H1 (cell line): ENCODE measurements around the gene NPIPA2. TPM values are rescaled to one million over a fixed set of nuclear protein-coding genes. Genes with fewer than 3 reads are reported as not detected.
"Not testable (repeated sequence)": the region's sequence is repeated elsewhere in the genome, so short reads cannot be mapped to it uniquely, and the experiment has no call there.

Experiments
- CTCF ChIA-PET: fragments of 300-600 bp; sonication (Branson Sonifier 250); formaldehyde crosslinking; loops from one replicate; lab custom pipeline; 2021; ENCODE audit not compliant: partially characterized antibody; lab: Charles Lee
- POLR2A ChIA-PET: fragments of 300-600 bp; sonication (Branson Sonifier 250); formaldehyde crosslinking; loops from one replicate; lab custom pipeline; 2021; ENCODE audit warnings: inconsistent platforms; ENCODE audit not compliant: partially characterized antibody; lab: Charles Lee
- DNase-seq, 2 experiments: peaks; one replicate each; pipeline versions ENCODE4 v3.0.0 to v3.0.0-alpha.2; 2010 to 2022; ENCODE audit warnings: low spot score in 2 of 2, low read depth in 1 of 2, mixed read lengths in 1 of 2
- FAIRE-seq: peaks from 2 replicates; lab custom pipeline; 2011; peaks lifted over from hg19 to GRCh38; lab: Jason Lieb, UNC
- H2AFZ ChIP-seq: 2 replicates; pipeline ENCODE4 v1.8.1; 2012; ENCODE audit warnings: low read length, inconsistent platforms
- H2AK5ac ChIP-seq: 2 replicates; pipeline ENCODE4 v1.6.1; 2013; ENCODE audit warnings: low read depth, low read length
- H2BK120ac ChIP-seq: replicated peaks from 2 replicates; pipeline ENCODE3; 2013; ENCODE audit warnings: low read depth, low read length, inconsistent platforms
- H2BK12ac ChIP-seq: 2 replicates; pipeline ENCODE4 v1.6.1; 2013; ENCODE audit warnings: low read depth, low read length
- H2BK15ac ChIP-seq: 2 replicates; pipeline ENCODE4 v1.6.1; 2013; ENCODE audit warnings: low read length
- H2BK20ac ChIP-seq: 2 replicates; pipeline ENCODE4 v1.6.1; 2013; ENCODE audit warnings: low read length
- H2BK5ac ChIP-seq: 2 replicates; pipeline ENCODE4 v1.6.1; 2013; ENCODE audit warnings: low read depth, low read length
- H3K14ac ChIP-seq: 2 replicates; pipeline ENCODE4 v1.6.1; 2013; ENCODE audit warnings: inconsistent platforms; ENCODE audit not compliant: insufficient read length
- H3K18ac ChIP-seq: 2 replicates; pipeline ENCODE4 v1.6.1; 2013; ENCODE audit warnings: low read length; ENCODE audit errors: extremely low read depth
- H3K23ac ChIP-seq: 2 replicates; pipeline ENCODE4 v1.6.1; 2013; ENCODE audit warnings: inconsistent platforms; ENCODE audit not compliant: insufficient read length
- H3K23me2 ChIP-seq: 2 replicates; pipeline ENCODE4 v1.6.1; 2013; ENCODE audit warnings: low read depth, low read length
- H3K27ac ChIP-seq: 2 replicates; pipeline ENCODE4 v1.6.1; 2011; ENCODE audit warnings: low read depth, low read length, inconsistent platforms
- H3K27me3 ChIP-seq, 4 experiments: replicated peaks in 1 of 4; 1 replicate in 1 of 4; 2 replicates in 3 of 4; pipeline versions ENCODE4 v1.6.1 to v1.8.1; 2011 to 2013; ENCODE audit warnings: low read length in 3 of 4, mild to moderate bottlenecking in 3 of 4, inconsistent platforms in 2 of 4, mixed read lengths in 2 of 4, moderate library complexity in 1 of 4; ENCODE audit not compliant: control insufficient read depth in 3 of 4, insufficient read depth in 3 of 4; ENCODE audit errors: extremely low read depth in 1 of 4
- H3K36me3 ChIP-seq, 4 experiments: 2 replicates each; pipeline versions ENCODE4 v1.6.1 to v1.8.1; 2011 to 2013; ENCODE audit warnings: mild to moderate bottlenecking in 4 of 4, low read length in 3 of 4, moderate library complexity in 2 of 4, control low read depth in 1 of 4, inconsistent platforms in 1 of 4; ENCODE audit not compliant: insufficient read depth in 4 of 4, control insufficient read depth in 2 of 4
- H3K4ac ChIP-seq: replicated peaks from 2 replicates; pipeline ENCODE3; 2013; ENCODE audit warnings: low read length, low read depth, mixed read lengths, inconsistent platforms; ENCODE audit not compliant: insufficient read length
- H3K4me1 ChIP-seq, 4 experiments: replicated peaks in 1 of 4; 1 replicate in 1 of 4; 2 replicates in 3 of 4; pipeline versions ENCODE4 v1.6.1 to v1.8.1; 2011 to 2013; ENCODE audit warnings: low read length in 3 of 4, inconsistent platforms in 2 of 4, mixed read lengths in 1 of 4; ENCODE audit not compliant: insufficient read depth in 4 of 4, control insufficient read depth in 3 of 4
- H3K4me2 ChIP-seq, 2 experiments: 2 replicates each; pipeline versions ENCODE4 v1.6.1 to v1.8.1; 2011 to 2013; ENCODE audit warnings: low read depth in 2 of 2, low read length in 2 of 2, control low read depth in 1 of 2, inconsistent platforms in 1 of 2, mild to moderate bottlenecking in 1 of 2; ENCODE audit not compliant: insufficient read depth in 1 of 2
- H3K4me3 ChIP-seq, 4 experiments: fragments of 200-600, 300-600 bp in 1 of 4; sonication (generic), shearing (Covaris generic), sonication (Bioruptor Twin) in 1 of 4; 2 replicates each; pipeline versions ENCODE4 v1.5.1 to v1.8.1; 2011 to 2016; ENCODE audit warnings: low read length in 4 of 4, low read depth in 3 of 4, control low read depth in 2 of 4, inconsistent platforms in 2 of 4, mild to moderate bottlenecking in 2 of 4, mixed read lengths in 1 of 4, moderate library complexity in 1 of 4; ENCODE audit not compliant: insufficient read depth in 2 of 4; ENCODE audit errors: extremely low read depth in 1 of 4
- H3K56ac ChIP-seq: replicated peaks from 2 replicates; pipeline ENCODE3; 2013; ENCODE audit warnings: low read depth, mild to moderate bottlenecking, mixed read lengths, low read length, inconsistent platforms; ENCODE audit not compliant: insufficient read length
- H3K79me1 ChIP-seq: 2 replicates; pipeline ENCODE4 v1.6.1; 2013; ENCODE audit warnings: low read depth, low read length, control low read depth
- H3K79me2 ChIP-seq, 2 experiments: 2 replicates each; pipeline versions ENCODE4 v1.6.1 to v1.8.1; 2012 to 2013; ENCODE audit warnings: low read length in 2 of 2, mild to moderate bottlenecking in 2 of 2, inconsistent platforms in 1 of 2; ENCODE audit not compliant: insufficient read depth in 2 of 2, control insufficient read depth in 1 of 2
- H3K9ac ChIP-seq, 4 experiments: replicated peaks in 1 of 4; 1 replicate in 1 of 4; 2 replicates in 3 of 4; pipeline versions ENCODE4 v1.6.1 to v1.8.1; 2011 to 2013; ENCODE audit warnings: low read depth in 3 of 4, low read length in 3 of 4, control low read depth in 2 of 4, mild to moderate bottlenecking in 2 of 4, moderate library complexity in 2 of 4, inconsistent platforms in 1 of 4; ENCODE audit errors: extremely low read depth in 1 of 4
- H3K9me3 ChIP-seq, 2 experiments: 2 replicates each; pipeline versions ENCODE4 v1.6.1 to v1.8.1; 2012 to 2013; ENCODE audit warnings: mild to moderate bottlenecking in 2 of 2, moderate library complexity in 2 of 2, control low read depth in 1 of 2, inconsistent platforms in 1 of 2, low read depth in 1 of 2, low read length in 1 of 2, mixed read lengths in 1 of 2; ENCODE audit not compliant: insufficient read depth in 2 of 2
- H4K20me1 ChIP-seq, 2 experiments: replicated peaks in 1 of 2; 2 replicates each; pipeline versions ENCODE3 to v1.8.1; 2011 to 2013; ENCODE audit warnings: inconsistent platforms in 2 of 2, low read length in 2 of 2, mild to moderate bottlenecking in 1 of 2; ENCODE audit not compliant: insufficient read depth in 2 of 2, control insufficient read depth in 1 of 2
- H4K5ac ChIP-seq: 2 replicates; pipeline ENCODE4 v1.6.1; 2013; ENCODE audit warnings: low read length, low read depth, mixed read lengths, inconsistent platforms; ENCODE audit not compliant: insufficient read length
- H4K8ac ChIP-seq: 2 replicates; pipeline ENCODE4 v1.8.0; 2013; ENCODE audit warnings: mild to moderate bottlenecking, moderate library complexity, low read length, inconsistent platforms; ENCODE audit not compliant: insufficient read depth; ENCODE audit errors: extremely low read depth
- H4K91ac ChIP-seq: replicated peaks from 2 replicates; pipeline ENCODE3; 2013; ENCODE audit warnings: low read length, mixed read lengths, inconsistent platforms; ENCODE audit not compliant: insufficient read length
- WGBS, 2 experiments: shearing (Covaris generic) in 1 of 2; methylation state at CpG; one replicate each; pipeline versions ENCODE4 v1.1.6 to v1.1.7; 2013 to 2015; ENCODE audit warnings: low lambda C conversion rate in 2 of 2, mixed read lengths in 2 of 2, inconsistent platforms in 1 of 2, low coverage in 1 of 2, missing lambda C conversion rate in 1 of 2; ENCODE audit not compliant: insufficient replicate concordance in 2 of 2, insufficient coverage in 1 of 2, insufficient read length in 1 of 2; ENCODE audit errors: extremely low coverage in 1 of 2, missing lambda C conversion rate in 1 of 2; 5-methylcytosine and 5-hydroxymethylcytosine counted together
- polyA plus RNA-seq, 7 experiments: library from polyadenylated mRNA; depleted of rRNA in 3 of 7; stranded (reverse) in 5 of 7; unstranded in 2 of 7; fragments of >200 nt in 5 of 7; fragments of 200-250 nt in 2 of 7; gene quantifications; 1 replicate in 5 of 7; 2 replicates in 1 of 7; 4 replicates in 1 of 7; pipeline versions ENCODE4 v1.2.1 to v1.2.3, GENCODE V29; 2011 to 2013; ENCODE audit warnings: missing spikeins in 2 of 7, mixed read lengths in 2 of 7
- total RNA-seq: library from RNA; stranded (reverse); fragmentation: NEBNext Ultra II Directional; extraction: Animal tissue kit (Norgen Biotek cat#: 25700); gene quantifications from 2 replicates; pipeline ENCODE4 v1.2.1, GENCODE V29; 2021

Gene NPIPA2
- total and polyA plus RNA-seq, 2 of the 8 experiments (the other 6 are each of a cell fraction or from before 2014, with no cell fraction given): 8.9 to 16.8 TPM

GRCh38 chr16:14741794-14742193 lies 539 bp upstream of the NPIPA2 start:
- H3K14ac ChIP-seq, H4K20me1 ChIP-seq, H3K23me2 ChIP-seq, H3K9ac ChIP-seq, H3K36me3 ChIP-seq, H2BK5ac ChIP-seq, H4K91ac ChIP-seq, H3K4me2 ChIP-seq, H2BK120ac ChIP-seq, H3K9me3 ChIP-seq, H3K4ac ChIP-seq, H2BK20ac ChIP-seq, H4K8ac ChIP-seq, H2AFZ ChIP-seq, H2BK15ac ChIP-seq, H3K4me3 ChIP-seq, H3K79me1 ChIP-seq, H4K5ac ChIP-seq, FAIRE-seq, H3K56ac ChIP-seq, H2AK5ac ChIP-seq, H3K4me1 ChIP-seq, H3K79me2 ChIP-seq, POLR2A ChIA-PET, H3K27ac ChIP-seq, DNase-seq, CTCF ChIA-PET, H3K18ac ChIP-seq, H2BK12ac ChIP-seq, H3K23ac ChIP-seq, H3K27me3 ChIP-seq: not testable (repeated sequence)
- WGBS, 2 experiments: no CpG with 5 or more reads among the region's 11 CpGs

DNA sequence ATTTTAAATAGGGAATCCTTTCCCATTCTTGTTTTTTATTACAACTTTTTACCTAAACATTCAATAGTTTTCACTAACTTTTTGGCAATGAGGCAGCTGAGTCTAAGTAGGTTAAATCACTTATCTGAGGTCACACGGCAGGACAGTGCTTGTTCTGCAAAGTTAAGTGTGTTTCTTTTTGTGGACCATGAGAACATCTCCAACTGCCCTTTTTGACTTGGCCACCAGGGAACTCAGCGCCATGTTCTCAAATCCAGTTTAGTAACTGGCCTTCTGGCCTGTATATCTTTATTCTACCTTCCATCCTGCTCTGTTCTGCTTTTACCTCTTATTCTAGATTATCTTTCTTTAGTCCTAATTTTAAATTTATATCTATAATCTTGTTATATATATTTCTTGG lies 31.3 kb downstream of the NPIPA2 start:
- H3K27ac ChIP-seq, H3K9me3 ChIP-seq, H3K79me2 ChIP-seq, H2AK5ac ChIP-seq, H4K5ac ChIP-seq, H3K18ac ChIP-seq, H3K23me2 ChIP-seq, H2BK12ac ChIP-seq, H3K27me3 ChIP-seq, H4K20me1 ChIP-seq, H3K23ac ChIP-seq, H2BK120ac ChIP-seq, H3K56ac ChIP-seq, H3K9ac ChIP-seq, FAIRE-seq, H3K79me1 ChIP-seq, H2AFZ ChIP-seq, POLR2A ChIA-PET, H2BK5ac ChIP-seq, H3K4me1 ChIP-seq, H3K14ac ChIP-seq, H4K91ac ChIP-seq, H3K4ac ChIP-seq, H3K4me2 ChIP-seq, H3K36me3 ChIP-seq, H2BK15ac ChIP-seq, DNase-seq, CTCF ChIA-PET, H3K4me3 ChIP-seq, H2BK20ac ChIP-seq, H4K8ac ChIP-seq: not testable (repeated sequence)
- WGBS, 2 experiments: no CpG with 5 or more reads among the region's 2 CpGs
